HUES48 (cell line): ENCODE data around the gene PCDHB8.
"Not testable (repeated sequence)": the region's sequence is repeated elsewhere in the genome, so short reads cannot be mapped to it uniquely, and the experiment has no call there.

ENCODE experiments used
- H3K27ac ChIP-seq: one replicate; pipeline ENCODE4 v1.7.0; 2013; ENCODE audit warnings: low read depth, low read length, inconsistent platforms
- H3K27me3 ChIP-seq: 2 replicates; pipeline ENCODE4 v1.6.1; 2013; ENCODE audit warnings: mild to moderate bottlenecking, low read length; ENCODE audit not compliant: control insufficient read depth, insufficient read depth
- H3K36me3 ChIP-seq: 2 replicates; pipeline ENCODE4 v1.6.1; 2013; ENCODE audit warnings: low read length; ENCODE audit not compliant: control insufficient read depth, insufficient read depth
- H3K4me1 ChIP-seq: 2 replicates; pipeline ENCODE4 v1.6.1; 2013; ENCODE audit warnings: mild to moderate bottlenecking, low read length; ENCODE audit not compliant: control insufficient read depth, insufficient read depth
- H3K4me3 ChIP-seq: 2 replicates; pipeline ENCODE4 v1.5.1; 2013; ENCODE audit warnings: mild to moderate bottlenecking, low read depth, low read length
- H3K9ac ChIP-seq: 2 replicates; pipeline ENCODE4 v1.6.1; 2013; ENCODE audit warnings: mild to moderate bottlenecking, low read depth, low read length, moderate library complexity
- H3K9me3 ChIP-seq: 2 replicates; pipeline ENCODE4 v1.6.1; 2013; ENCODE audit warnings: low read length; ENCODE audit not compliant: control insufficient read depth, insufficient read depth

Gene PCDHB8

GRCh38 chr5:141157356-141157755 is 20.2 kb upstream of the PCDHB8 start:
- not testable (repeated sequence) for H3K27me3 ChIP-seq, H3K9me3 ChIP-seq, H3K9ac ChIP-seq, H3K36me3 ChIP-seq, H3K4me3 ChIP-seq, H3K4me1 ChIP-seq, H3K27ac ChIP-seq

- not testable (repeated sequence) for H3K9me3 ChIP-seq, H3K4me3 ChIP-seq, H3K36me3 ChIP-seq, H3K9ac ChIP-seq, H3K27ac ChIP-seq, H3K27me3 ChIP-seq, H3K4me1 ChIP-seq
Observed at GRCh38 chr5:141157901-141158300, 19.7 kb upstream of the PCDHB8 start.

- Histone ChIP-seq H3K9ac (no peak within 1 kb of the TSS), H3K9me3 (peaks cover 6% of the 10 kb centered on the region), H3K27me3 (no peaks in the 10 kb centered on the region), H3K4me3 (no peak within 1 kb of the TSS), H3K4me1 (no peaks in the 10 kb centered on the region), H3K36me3 (no peaks in the 10 kb centered on the region), H3K27ac (no peak within 1 kb of the TSS)
Observed at GRCh38 chr5:141172381-141173204, 5.0 kb upstream of the PCDHB8 start, which contains the start of gene PCDHB7. PCDHB7 (plus strand) TSS chr5:141172644; CDS start chr5:141172836, 192 bp downstream.

- peaks cover 14% of the 10 kb centered on the region for H3K9me3 ChIP-seq
- not testable (repeated sequence) for H3K27ac ChIP-seq, H3K4me3 ChIP-seq, H3K27me3 ChIP-seq, H3K9ac ChIP-seq, H3K36me3 ChIP-seq, H3K4me1 ChIP-seq
Observed at GRCh38 chr5:141174291-141175104, 3.1 kb upstream of the PCDHB8 start.

GRCh38 chr5:141175933-141176332 is 1.7 kb upstream of the PCDHB8 start:
- H3K27ac ChIP-seq = no peak overlapping the region
- no peak overlapping the region for H3K4me3 ChIP-seq
- H3K9me3 ChIP-seq = peaks cover 14% of the 10 kb centered on the region
- H3K36me3 ChIP-seq = no peaks in the 10 kb centered on the region
- H3K27me3 ChIP-seq = no peaks in the 10 kb centered on the region
- H3K9ac ChIP-seq = no peak overlapping the region
- no peaks in the 10 kb centered on the region for H3K4me1 ChIP-seq

- H3K27me3 ChIP-seq, H3K4me3 ChIP-seq, H3K27ac ChIP-seq, H3K4me1 ChIP-seq, H3K9ac ChIP-seq, H3K36me3 ChIP-seq: not testable (repeated sequence)
- H3K9me3 ChIP-seq = peaks cover 17% of the 10 kb centered on the region
Observed at GRCh38 chr5:141179371-141179770, 1.8 kb downstream of the PCDHB8 start.

- not testable (repeated sequence) for H3K27ac ChIP-seq, H3K27me3 ChIP-seq, H3K4me3 ChIP-seq, H3K4me1 ChIP-seq, H3K9ac ChIP-seq, H3K36me3 ChIP-seq
- H3K9me3 ChIP-seq = peaks cover 14% of the 10 kb centered on the region
Observed at GRCh38 chr5:141179876-141180275, 2.3 kb downstream of the PCDHB8 start.

- no peaks in the 10 kb centered on the region for H3K4me1 ChIP-seq
- H3K9ac ChIP-seq = no peak overlapping the region
- H3K36me3 ChIP-seq = no peaks in the 10 kb centered on the region
- H3K27me3 ChIP-seq = no peaks in the 10 kb centered on the region
- H3K4me3 ChIP-seq = no peak overlapping the region
- no peak overlapping the region for H3K27ac ChIP-seq
- H3K9me3 ChIP-seq = peaks cover 11% of the 10 kb centered on the region; the same call in 1 of the 2 replicates
Observed at GRCh38 chr5:141180313-141180712, 2.7 kb downstream of the PCDHB8 start.

- H3K36me3 ChIP-seq = no peaks in the 10 kb centered on the region
- no peaks in the 10 kb centered on the region for H3K27me3 ChIP-seq
- 0 out of 2 replicates have a peak, but pooled peaks cover 2% of the 10 kb centered on the region for H3K4me1 ChIP-seq
- H3K27ac ChIP-seq = no peak within 1 kb of the TSS
- peak within 1 kb of the TSS; percentile 42; the same call in 1 of the 2 replicates for H3K4me3 ChIP-seq
- no peak within 1 kb of the TSS for H3K9ac ChIP-seq
- peaks cover 11% of the 10 kb centered on the region; the same call in 1 of the 2 replicates for H3K9me3 ChIP-seq
Observed at GRCh38 chr5:141182248-141182647, 4.7 kb downstream of the PCDHB8 start, which contains the start of gene PCDHB16. PCDHB16 (plus strand) TSS chr5:141182387; CDS start chr5:141182560, 173 bp downstream.

GRCh38 chr5:141184117-141184855 is 6.7 kb downstream of the PCDHB8 start:
- not testable (repeated sequence) for H3K4me3 ChIP-seq

More at GRCh38 chr5:141184117-141184855, 6.7 kb downstream of the PCDHB8 start:
- H3K27me3 ChIP-seq, H3K27ac ChIP-seq, H3K9ac ChIP-seq, H3K9me3 ChIP-seq, H3K36me3 ChIP-seq, H3K4me1 ChIP-seq: not testable (repeated sequence)
